ENCODE results near the gene AP1S3.

GRCh38 chr2:223826995-223827394 lies 10.4 kb downstream of the AP1S3 start:
- no peak for TF ChIP-seq CTCF (IDR thresholded peaks at IDR 0.05 in 8 of 11, conservative IDR thresholded peaks at IDR 0.05 in 3 of 11)
- TF ChIP-seq POLR2AphosphoS5 (IDR thresholded peaks at IDR 0.05), result no peak
- no peak for TF ChIP-seq POLR2A (IDR thresholded peaks at IDR 0.05)
